GM21367 (cell line): ENCODE results near the gene LDB2.

ENCODE experiments used
- ATAC-seq: cut with Tn5 transposase; IDR thresholded peaks from one replicate; pipeline ENCODE4 v1.9.1; 2021; ENCODE audit not compliant: unreplicated experiment

The LDB2 gene

DNA sequence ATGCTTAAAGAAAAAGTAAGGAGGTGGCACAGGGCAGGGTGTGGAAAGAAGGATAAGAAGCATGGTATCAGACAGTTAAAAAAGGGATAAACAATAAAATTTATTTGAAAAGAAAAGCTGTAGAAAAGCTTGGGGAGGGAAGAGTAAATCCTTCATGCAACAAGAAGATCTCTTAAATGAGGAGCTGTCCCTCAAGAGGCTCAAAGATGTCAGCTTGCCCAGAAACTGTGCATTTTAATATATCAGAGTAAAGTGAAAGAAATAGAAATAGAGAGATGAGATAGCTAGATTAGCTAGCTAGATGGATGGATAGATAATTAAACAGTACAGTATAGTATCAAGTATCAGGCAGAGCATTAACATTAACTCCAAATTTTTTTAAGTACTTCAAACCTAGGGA is 170.3 kb downstream of the LDB2 start:
- no peak for ATAC-seq

DNA sequence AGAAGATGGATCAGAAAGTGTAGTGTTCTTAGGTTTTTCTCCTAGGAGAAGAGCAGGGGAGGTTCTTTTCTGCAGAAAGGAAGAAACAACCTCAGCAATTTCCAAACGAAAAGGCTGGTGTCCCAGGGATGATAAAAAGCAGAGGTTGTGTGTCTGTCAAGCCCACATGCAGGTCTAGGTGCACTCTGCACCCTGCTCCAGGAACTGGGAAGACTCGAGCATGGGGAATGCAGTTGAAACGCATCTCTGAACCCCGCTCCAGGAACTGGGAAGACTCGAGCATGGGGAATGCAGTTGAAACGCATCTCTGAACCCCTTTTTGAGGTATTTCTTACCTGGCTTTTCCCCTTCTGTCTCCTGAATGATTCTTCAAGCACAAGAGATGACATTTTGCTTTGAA is 171.2 kb downstream of the LDB2 start:
- ATAC-seq = no peak

DNA sequence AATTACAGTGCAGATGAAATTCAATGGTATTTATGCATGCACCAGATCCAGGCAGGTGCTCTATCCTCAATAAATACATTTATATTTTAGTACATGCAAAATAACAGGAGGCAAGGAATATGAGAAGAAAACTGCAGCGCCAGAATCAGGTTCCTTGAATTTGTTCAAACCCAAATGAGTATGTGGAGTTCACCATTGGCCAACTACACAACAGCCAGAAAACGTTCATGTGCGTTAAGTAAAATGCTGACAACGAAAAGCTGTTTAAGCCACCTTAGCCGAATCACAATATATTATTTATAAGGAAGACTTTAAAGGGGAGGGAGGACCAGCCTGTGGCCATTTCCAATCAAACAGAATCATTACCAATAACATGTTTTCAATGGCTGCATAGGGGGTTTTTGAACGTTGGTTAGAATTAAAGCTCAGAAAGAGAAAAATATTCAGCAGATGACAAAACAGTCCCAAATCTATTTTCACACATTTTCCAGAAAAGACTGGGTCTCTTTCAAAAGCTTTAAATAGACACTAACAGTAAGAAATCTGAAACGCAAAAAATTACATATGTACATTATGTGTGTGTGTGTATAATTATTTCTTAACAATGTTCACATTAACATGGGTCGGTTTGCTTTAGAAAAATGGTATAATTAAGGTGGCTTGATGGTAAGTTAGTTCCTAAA is 171.9 kb downstream of the LDB2 start:
- no peak for ATAC-seq

DNA sequence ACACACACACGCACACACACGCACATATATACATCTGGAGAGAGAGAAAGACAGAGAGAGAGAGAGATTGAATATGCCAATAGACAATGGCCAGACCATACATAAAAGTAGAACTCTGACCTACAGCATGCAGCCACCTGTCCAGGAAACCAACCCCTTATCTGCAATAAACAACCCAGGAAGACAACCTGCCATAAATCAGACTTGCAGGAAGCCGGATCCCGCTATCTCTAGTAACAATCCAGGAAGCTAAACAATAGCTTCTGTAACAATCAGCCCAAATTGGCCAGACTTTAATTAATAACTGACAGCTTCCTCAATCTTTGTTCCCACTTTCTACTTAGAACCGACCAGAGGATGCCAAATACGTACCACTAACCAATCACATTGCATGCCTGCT is 173.2 kb downstream of the LDB2 start:
- ATAC-seq = no peak

DNA sequence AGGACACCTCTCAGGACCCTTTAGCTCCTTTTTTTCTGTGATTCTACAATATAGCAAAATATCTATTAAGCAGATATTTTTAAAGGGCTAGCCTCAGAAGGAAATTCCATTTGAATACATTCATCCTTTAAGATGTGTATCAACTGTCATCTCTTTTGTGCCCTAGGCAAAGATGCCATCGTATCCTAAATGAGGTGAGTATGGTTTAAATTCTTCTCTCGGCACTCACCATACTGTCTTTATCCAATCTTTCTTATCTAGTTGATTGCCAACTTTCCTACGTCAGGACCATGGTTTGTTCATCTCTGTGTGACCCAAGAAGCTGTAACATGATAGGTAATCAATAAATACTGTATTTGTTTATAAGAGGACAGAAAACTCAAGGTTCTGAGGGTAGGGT is 176.0 kb downstream of the LDB2 start:
- ATAC-seq = no peak

DNA sequence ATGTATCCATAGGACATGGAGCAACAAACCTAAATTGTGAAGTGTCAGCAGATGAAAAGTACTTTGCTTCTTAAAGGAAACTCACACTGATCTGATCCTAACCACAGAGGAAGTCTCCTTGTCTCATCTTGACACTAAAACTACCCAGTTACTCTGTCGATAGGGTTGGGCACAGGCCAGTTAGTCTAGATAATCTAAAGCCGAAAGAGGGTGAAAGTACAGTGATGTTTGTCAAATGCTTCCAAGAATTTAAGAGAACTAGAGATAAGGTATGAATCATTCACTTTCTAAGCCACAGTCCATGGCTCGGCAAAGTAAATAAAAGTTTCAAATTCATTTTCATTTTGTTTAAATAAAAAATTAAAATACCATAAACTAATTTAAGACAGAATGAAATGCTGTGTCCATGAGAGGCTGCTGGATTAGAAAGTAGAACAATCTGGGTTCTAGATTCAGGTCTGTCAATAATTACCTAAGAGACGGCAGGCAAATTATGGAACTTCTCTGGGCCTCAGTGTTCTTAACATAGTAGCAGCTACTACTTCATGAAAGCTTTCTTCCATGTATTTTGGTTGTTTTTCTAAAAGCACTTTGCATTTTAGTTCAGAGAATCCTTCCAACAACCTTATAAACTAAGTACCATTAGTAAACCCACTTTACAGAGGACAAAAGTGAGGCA is 176.7 kb downstream of the LDB2 start:
- no peak for ATAC-seq

DNA sequence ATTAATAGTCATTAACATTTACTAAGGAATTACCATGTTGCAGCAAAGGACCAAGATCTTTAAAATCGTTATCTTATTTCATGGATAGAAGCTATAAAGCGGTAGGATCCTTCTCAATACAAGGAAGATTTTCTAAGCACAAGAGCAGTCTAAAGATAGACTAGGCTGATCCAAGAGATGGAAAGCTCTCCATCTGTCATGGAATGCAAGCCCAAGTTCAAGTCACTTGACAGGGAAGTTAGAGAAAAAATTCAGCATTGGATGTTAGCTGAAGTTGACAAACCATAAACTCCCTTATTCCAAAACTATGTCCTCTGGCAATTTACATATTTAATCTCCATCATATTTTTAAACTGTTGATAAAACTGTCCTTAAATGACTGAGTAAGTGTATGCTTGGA is 177.7 kb downstream of the LDB2 start:
- ATAC-seq = no peak

DNA sequence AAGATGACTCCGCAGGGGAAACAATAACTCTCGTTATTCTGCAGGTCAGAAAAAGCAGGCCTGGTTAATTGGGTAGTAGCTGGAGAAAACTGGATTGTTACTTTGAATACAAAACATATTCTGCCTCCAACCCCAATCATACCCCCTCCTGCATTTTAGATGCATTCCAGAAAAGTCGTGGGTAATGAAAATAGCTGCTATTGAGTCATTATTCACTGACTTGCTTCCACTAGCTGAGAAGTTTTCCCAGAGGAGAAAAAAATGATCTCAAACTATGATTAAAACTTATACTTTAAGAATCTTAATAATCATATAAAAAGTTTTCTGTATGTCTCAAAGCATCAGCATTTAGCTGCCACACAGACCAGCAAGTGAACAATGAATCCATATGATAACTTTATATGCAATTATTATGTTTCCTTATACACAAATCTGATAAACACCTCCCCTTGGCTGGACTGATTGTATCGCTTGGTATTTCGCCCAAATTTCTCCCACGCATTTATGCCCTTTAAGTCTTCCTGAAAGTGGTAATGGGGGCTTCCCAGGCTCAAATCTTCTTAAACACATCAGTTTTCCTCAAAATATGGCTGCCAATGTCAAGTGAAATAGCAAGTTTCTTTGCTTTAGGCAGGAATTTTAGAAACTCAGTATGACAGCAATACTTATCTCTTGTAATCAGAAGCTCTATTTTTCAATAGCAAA is 181.0 kb downstream of the LDB2 start:
- no peak for ATAC-seq

DNA sequence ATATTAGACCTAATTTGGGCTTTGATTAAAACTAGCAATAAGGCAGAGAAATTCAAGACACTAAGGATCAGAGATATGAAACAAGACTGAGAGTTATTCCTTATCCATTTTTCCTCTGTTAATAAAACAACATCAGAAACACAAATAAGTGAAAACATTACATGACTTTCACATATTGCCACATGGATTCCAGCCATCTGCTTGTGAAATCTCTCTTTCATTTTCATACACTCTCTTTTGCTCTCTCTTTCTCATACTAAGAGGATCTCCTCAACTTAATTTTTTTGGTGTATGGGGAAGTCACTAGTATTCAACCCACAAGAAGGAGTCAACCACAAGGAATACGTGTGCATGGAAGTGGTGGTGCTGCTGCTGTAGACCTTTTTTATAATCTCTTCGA is 183.0 kb downstream of the LDB2 start:
- no peak for ATAC-seq

DNA sequence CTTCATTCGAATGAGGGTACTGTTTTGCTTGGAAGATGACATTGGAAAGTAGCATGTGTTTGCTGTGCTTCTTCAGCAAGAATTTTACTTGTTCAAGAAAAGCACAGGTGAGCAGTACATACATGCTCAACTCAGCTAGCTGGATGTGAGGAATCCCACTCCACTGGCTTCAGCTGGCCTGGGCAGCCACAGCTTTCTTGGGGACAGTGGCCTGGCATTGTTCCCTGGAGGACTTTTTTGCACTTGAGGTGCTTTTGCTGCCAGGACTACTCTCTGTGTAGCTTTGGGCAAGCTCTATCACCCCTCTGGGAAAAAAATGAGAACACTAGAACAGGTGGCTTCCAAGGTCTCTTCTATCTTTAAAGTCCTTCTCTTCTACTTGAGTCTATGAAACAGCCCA is 184.3 kb downstream of the LDB2 start:
- ATAC-seq = no peak

DNA sequence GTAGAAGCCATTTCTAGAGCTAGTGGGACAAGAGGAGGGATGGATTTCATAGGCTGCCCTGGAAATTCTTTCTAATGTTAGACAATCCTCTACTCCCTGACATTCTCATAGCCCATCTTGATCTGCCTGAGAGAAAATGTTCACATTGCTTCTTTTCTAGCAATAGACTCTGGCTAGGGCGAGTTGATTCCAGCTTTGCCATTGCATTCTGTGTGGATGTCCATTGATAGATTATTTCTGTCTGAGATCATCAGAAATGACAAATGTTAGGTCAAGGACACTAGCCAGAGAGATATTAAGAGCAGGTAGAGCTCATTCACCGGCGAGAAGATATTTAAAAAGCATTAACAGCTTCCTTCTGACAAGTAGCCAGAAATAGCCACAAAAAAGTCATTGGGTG is 184.7 kb downstream of the LDB2 start:
- no peak for ATAC-seq

DNA sequence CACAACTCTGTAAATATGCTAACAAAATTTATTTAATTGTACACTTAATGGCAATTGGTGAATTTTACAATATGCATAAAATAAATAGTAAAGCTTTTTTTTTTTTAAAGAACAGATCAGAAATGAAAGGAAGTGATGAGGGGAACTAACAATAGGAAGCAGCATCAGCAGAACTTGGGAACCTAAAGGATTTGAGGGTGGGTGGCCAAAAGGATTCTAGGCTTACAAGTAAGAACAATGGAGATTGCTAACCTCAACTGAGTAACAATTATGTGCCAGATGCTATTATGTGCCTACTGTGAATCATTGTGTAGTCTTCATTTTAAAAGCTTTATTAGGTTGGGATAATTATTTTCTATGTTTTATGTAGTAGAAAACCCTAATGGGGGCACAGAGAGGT is 185.2 kb downstream of the LDB2 start:
- ATAC-seq = no peak

DNA sequence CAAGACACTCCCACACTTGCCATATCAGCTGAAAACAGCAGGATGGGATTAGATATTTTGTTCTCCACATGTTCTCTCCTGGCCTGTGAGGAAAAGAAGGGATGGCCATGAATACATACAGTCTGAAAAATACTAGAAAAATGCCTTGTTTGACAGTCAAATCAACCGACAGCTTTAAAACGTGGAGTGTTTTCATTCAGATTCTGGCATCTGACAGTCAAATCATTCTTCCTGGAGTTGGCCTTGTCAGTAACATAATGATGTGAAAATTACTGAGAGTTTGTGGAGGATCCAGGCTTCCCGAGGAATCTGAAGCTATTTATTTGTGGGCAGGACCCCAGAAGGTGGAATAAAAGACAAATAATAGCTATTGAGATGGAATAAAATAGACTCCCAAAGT is 188.2 kb downstream of the LDB2 start:
- no peak for ATAC-seq

DNA sequence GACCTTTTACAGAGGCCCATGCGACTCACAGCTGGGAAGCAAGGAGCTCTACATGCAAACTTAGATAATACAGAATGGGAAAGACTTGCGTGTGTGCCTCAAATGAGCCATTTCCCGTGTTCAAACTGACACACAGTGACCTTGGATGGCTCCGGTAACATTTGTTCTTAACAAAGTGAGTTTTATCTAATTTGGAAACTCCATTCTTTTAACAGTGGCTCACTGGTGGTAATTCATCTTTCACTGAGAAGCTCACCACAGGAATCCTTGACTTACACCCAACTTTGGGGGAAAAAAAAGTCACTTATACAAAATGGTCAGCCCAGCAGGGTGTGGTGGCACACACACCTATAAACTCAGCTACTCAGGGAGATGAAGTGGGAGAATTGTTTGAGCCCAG is 190.6 kb downstream of the LDB2 start:
- ATAC-seq = no peak

DNA sequence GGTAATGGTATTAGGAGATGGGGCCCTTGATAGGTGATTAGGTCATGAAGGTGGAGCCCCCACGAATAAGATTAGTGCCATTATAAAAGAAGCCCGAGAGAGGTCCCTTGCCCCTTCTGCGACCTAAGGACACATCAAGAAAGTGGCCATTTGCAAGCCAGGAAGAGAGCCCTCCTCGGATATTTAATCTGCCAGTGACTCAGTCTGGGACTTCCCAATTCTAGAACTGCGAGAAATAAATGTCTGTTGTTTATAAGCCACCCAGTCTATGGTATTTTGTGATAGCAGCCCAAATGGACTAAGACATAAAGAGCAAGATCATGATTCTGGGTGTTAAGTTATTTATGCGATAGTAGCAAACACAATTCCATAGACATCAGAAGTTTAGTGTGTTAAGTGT is 192.2 kb downstream of the LDB2 start:
- no peak for ATAC-seq

DNA sequence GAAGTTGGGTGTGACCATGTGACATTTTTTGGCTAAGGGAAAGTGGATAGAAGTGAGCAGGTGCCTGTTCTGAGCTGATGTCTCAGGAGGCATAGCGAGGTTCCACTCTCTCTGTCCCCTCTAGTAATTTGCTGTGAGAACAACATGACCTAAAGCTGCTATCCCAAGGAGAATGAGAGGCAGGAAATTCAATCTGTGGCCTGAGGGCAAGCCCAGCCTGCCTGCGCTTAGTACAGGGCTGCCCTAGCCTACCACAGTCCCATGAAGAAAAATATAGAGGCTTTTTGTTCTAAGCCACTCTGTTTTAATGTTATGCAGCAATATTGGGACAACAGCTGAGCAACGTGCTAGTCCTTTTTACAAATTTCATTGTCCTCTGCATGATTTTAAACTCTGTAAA is 193.1 kb downstream of the LDB2 start:
- ATAC-seq = no peak

DNA sequence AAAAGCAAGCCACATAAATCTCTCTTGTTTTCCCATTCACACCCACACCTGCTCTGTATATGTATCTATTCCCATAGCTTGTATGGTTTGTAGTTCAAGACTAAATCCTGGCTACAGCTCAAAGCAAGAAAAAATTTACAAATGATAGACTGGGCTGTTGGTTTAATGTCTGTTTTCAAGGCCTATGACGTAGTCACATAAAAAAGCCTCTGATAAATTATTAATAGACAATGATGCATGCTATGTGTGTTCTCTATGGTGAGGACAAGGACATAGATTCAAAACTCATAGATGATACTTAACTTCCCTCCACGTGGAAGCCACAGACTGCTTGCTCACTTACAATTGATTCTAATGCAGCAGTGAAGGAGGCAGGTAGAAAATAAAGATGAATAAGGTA is 194.0 kb downstream of the LDB2 start:
- no peak for ATAC-seq

DNA sequence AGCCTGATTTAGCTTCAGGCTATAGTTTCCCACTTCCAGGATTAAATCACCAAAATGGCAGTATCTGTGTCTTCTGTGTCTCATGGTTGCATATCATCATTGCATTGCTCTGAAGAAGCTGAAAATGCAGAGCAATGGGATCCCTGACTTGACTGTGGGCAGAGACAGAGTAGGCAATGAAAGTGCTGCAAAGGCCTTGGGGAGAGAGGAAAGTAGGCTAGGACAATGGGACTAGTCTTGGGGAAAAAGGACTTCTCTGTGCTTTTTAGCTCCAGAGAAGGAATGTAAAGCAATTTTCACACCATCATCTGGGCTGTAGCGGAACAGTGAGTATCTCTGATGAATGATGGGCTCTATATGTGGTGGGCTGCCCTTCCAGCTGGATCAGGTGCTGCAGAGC is 202.5 kb downstream of the LDB2 start:
- ATAC-seq = no peak

DNA sequence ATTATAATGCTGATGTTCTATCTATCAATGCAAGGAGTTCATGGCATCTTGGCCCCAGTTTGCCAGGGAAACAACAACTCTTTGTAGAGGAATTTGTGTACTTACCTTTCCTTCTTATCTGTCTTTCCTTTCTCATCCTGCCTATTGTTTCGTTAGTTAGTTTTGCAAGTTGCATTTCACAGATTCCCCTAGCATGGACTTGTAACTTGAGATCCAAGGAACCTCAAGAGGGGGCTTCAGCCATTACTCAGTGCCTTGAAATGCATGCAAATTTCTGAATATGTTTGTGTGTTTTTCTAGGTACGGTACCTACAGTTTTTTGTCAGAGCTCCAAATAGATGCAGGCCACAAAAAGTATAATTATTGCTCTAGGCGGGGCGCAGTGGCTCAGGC is 203.6 kb downstream of the LDB2 start:
- ATAC-seq = no peak

DNA sequence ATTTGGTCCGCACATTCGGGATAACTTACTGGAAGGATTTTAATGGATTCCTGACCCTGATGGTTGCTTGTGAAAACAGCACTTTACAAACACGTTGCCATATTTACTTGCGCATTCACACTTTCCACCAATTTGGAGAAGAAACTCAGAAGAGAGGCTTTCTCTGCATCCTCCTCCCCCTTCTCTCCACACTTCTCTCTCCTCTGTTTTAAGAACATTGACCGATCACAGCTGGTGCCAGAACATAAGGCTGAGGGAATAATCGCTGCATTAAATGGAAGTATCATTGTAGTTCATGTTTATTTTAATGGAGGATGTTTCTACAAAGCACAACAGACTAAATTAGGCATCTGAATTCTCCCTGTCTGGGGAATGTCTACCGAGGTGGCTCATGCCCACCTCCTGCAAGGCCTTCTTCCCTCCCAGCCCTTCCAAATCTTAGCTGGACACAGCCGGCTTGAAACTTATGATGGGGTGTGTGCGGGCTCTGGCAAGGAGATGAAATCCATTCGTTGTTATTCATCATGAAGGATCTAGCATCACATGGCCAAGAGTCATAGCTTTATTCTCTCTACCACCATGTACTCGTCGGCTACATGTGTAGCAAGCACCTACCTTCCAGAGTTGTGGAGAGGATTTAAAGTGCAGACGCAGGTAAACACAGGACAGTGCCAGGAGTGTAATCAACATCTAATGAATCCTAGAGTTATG is 204.1 kb downstream of the LDB2 start:
- no peak for ATAC-seq

DNA sequence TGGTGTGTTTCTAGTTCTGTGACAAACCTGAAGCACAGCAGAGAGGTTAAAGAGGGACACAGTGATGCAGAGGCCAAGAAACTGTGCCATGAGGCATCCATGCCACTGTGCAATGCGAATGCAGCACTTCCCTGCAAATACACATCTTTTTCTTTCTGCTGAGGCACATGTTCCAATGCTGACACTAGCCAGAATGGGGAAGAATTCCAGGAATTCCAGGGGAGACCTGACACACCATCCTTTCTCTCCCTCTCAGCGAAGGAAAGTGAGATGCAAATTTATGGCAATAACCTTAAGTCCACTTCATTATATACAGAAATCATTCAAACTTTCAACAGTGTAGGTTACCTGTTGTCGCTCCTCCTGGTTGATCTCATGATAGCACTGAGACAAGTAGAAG is 204.8 kb downstream of the LDB2 start:
- ATAC-seq = no peak

DNA sequence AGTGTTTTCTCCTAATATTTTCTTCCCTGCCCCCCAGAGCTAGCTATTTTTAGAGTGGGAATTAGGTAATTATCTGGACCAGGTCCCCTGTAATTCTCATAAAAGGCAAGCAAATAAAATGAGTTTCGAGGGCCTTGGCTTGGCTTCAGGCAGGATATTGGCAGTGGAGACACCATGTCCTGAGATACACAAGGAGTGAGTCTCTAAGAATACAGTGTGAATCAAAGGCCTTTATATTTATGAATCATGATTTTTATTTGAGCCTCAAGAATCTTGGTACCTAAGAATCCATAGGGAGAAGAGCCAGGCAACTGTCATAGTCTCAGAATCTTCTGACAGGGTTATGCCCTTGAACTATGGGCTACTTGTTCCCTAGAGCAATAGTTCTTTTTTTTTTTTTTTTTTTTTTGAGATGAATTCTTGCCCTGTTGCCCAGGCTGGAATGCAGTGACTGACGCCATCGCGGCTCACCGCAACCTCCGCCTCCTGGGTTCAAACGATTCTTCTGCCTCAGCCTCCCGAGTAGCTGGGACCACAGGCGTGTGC is 205.4 kb downstream of the LDB2 start:
- no peak for ATAC-seq
